Activated naive CD8-positive, alpha-beta T cell treated with anti-CD3 and anti-CD28 coated beads for 36 hours (primary cell): ENCODE measurements around the gene HK3. TPM values are rescaled to one million over a fixed set of nuclear protein-coding genes. Genes with fewer than 3 reads are reported as not detected.

Experiments used
- DNase-seq: peaks from one replicate; pipeline ENCODE4 v3.0.0; 2021
- H3K27ac Mint-ChIP-seq: one replicate; pipeline ENCODE4 v1.8.0; 2022; ENCODE audit warnings: mild to moderate bottlenecking, moderate library complexity, mixed read lengths
- H3K27me3 Mint-ChIP-seq: one replicate; pipeline ENCODE4 v1.8.0; 2022; ENCODE audit warnings: mild to moderate bottlenecking, mixed read lengths
- H3K36me3 Mint-ChIP-seq: one replicate; pipeline ENCODE4 v1.8.0; 2021; ENCODE audit warnings: mild to moderate bottlenecking, mixed read lengths
- H3K4me1 Mint-ChIP-seq: one replicate; pipeline ENCODE4 v1.8.0; 2021; ENCODE audit warnings: mixed read lengths
- H3K4me3 Mint-ChIP-seq: one replicate; pipeline ENCODE4 v1.8.0; 2022; ENCODE audit warnings: mild to moderate bottlenecking, moderate library complexity, mixed read lengths
- H3K9me3 Mint-ChIP-seq: one replicate; pipeline ENCODE4 v1.8.0; 2022; ENCODE audit warnings: mixed read lengths
- total RNA-seq, 2 experiments: library from RNA; stranded (reverse); gene quantifications; one replicate each; pipeline ENCODE4 v1.2.3, GENCODE V29; 2021

The HK3 gene
- total RNA-seq, 2 experiments from 2014 or later, result not detected

DNA sequence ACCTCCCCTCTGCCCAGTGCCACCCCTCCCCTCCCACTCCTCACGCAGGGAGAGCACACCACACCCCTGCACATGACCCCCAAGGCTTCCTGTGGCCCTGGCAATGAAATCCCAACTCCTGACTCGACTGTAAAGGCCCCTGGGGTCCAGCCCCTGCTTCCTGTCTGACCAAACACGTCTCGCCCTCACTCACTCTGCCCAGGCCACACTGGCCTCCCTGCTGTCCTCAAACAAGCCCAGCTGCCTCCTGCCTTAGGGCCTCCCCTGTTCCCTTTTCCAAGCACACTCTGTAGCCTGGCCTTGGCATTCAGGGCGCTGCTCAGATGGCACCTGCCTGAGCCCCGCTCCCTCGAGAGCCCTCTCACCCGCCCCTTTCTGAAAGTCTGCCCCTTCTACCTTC, 42.4 kb downstream of the HK3 start:
- no peak for DNase-seq
- Mint-ChIP-seq H3K36me3 (no peaks in the 10 kb centered on the region), H3K9me3 (no peaks in the 10 kb centered on the region), H3K27ac (no peak overlapping the region), H3K4me3 (no peak overlapping the region), H3K4me1 (no peaks in the 10 kb centered on the region), H3K27me3 (peaks cover 30% of the 10 kb centered on the region)

DNA sequence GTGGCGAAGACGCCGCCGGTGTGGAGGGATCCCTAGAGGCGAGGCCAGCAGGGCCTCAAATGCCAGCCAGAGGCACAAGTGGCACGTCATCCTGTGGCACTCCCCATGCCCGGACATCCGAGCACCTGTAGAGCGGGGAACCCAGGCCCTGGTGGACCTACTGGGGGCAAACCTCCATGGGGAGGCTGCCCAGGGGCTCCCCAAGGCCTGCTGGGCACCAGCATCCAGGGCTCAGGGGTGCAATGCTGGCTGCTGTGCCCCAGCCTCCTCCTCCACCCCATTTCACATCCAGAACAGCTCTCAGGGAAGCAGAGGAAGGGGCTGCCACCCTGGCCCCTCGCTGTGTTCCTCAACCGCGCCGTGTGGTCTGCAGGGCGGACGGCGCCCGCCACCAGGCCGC, 43.5 kb downstream of the HK3 start:
- no peak for DNase-seq
- H3K4me1 Mint-ChIP-seq, result no peaks in the 10 kb centered on the region
- no peaks in the 10 kb centered on the region for H3K36me3 Mint-ChIP-seq
- H3K9me3 Mint-ChIP-seq, result no peaks in the 10 kb centered on the region
- peaks cover 28% of the 10 kb centered on the region for H3K27me3 Mint-ChIP-seq
- H3K27ac Mint-ChIP-seq, result no peak overlapping the region
- no peak overlapping the region for H3K4me3 Mint-ChIP-seq

DNA sequence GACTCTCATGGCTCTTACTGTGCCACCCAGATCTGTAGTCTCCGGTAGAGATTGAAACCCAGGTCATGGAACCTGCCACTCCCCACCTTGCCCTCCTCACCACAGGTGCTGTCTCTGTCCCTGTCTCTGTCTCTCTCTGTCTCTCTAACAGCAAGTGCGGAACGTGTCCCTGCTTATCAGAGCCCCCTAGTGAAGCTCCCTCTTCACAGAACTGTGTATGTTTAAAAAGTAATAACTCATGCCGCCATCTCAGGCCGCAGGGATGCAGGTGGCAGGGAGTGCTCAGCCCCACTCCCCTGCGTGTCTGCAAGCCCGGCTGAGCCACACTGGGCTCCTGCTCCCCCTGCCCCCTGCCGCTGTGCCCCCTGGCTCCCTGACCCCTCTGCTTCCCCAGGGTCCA, 45.0 kb downstream of the HK3 start:
- Mint-ChIP-seq H3K27ac (no peak overlapping the region), H3K27me3 (peaks cover 29% of the 10 kb centered on the region), H3K9me3 (no peaks in the 10 kb centered on the region), H3K36me3 (no peaks in the 10 kb centered on the region), H3K4me1 (no peaks in the 10 kb centered on the region), H3K4me3 (no peak overlapping the region)
- DNase-seq, result no peak

DNA sequence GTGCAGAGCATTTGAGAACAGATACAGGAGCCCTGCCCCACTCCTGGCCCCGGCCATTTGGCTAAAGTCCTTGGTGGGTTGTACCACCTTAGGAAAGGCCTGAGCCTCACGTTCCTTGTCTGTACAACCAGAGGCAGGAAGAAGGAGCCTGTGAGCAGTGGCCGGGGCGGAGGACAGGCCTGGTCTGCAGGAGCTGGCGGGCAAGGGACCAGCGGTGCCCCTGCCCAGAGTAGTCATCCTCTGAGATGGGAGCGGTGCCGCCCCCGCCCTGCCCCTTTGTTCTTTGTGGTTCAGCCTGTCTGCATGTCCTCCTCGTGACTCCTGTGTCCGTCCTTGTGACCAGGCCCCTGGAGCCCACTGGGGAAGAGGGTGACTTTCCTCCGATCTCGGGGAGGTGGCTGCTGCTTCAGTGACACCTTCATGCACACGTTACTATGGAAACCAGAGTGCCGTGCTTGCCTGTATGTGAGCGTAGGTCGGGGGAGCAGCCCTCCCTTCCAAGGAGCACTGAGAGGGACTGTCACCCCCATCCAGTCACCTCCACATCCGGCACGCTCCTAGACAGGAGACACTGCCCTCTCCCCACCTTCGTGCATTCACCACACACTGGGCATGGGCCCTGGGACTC, 45.9 kb downstream of the HK3 start:
- no peak for DNase-seq
- Mint-ChIP-seq H3K4me1 (no peaks in the 10 kb centered on the region), H3K4me3 (no peak overlapping the region), H3K36me3 (no peaks in the 10 kb centered on the region), H3K27me3 (peaks cover 25% of the 10 kb centered on the region), H3K27ac (no peak overlapping the region), H3K9me3 (no peaks in the 10 kb centered on the region)

DNA sequence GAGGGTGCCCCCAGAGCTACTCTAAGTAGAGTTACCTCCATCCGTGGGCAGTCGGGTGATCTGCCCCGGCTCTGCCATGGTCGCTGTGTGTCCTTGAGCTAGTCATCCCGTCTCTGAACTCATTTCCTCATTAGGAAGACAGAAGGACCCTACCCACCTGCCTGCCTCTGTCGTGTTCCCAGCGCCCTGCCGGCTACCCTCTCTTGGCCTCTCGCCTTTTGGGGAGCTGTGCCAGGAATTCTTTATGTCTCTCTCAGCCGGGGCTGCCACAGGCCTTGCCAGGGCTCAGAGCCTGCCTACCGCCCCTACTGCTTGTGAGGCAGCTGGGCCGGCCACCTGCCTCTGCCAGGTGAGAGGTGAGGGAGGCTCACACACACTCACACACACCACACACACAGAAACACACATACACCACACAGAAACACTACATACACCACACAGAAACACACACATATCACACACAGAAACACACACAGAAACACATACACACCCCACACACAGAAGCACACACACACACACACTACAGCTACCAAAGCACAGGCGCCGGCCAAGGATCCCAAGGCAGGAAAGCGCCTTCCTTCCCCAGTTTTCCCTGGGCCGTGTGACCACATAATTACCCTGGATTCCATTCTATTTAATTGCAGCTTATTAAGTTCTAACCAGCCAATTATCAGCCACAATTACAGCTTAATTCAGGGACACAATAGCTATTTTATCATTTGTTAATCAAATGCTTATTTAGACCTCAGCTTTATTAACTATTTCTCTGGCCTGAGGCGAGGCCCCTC, 47.1 kb downstream of the HK3 start:
- Mint-ChIP-seq H3K4me3 (no peak overlapping the region), H3K9me3 (no peaks in the 10 kb centered on the region), H3K4me1 (no peaks in the 10 kb centered on the region), H3K27me3 (peaks cover 29% of the 10 kb centered on the region), H3K36me3 (no peaks in the 10 kb centered on the region), H3K27ac (no peak overlapping the region)
- no peak for DNase-seq

DNA sequence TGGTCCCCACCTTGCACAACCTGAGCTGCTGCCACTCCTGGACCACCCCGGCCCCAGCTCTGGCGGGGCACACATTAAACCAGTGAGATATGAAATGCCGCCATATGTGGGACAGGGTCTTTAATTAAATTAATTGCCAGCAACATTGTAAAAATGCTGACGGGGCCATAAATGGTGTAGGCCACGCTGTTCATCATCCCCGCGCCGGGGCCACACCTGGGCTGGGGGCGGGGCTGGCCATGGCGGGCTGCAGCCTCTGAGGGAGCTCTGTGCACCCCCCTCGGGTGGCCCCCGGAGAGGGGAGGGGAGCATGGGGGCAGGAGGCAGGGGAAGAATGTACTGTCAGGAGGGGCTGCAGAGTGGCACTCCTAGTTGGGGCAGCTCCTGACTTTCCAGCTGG, 47.8 kb downstream of the HK3 start:
- H3K4me3 Mint-ChIP-seq, result no peak overlapping the region
- no peak overlapping the region for H3K27ac Mint-ChIP-seq
- no peak for DNase-seq
- H3K36me3 Mint-ChIP-seq, result no peaks in the 10 kb centered on the region
- no peaks in the 10 kb centered on the region for H3K4me1 Mint-ChIP-seq
- H3K27me3 Mint-ChIP-seq, result peaks cover 27% of the 10 kb centered on the region
- H3K9me3 Mint-ChIP-seq, result no peaks in the 10 kb centered on the region

DNA sequence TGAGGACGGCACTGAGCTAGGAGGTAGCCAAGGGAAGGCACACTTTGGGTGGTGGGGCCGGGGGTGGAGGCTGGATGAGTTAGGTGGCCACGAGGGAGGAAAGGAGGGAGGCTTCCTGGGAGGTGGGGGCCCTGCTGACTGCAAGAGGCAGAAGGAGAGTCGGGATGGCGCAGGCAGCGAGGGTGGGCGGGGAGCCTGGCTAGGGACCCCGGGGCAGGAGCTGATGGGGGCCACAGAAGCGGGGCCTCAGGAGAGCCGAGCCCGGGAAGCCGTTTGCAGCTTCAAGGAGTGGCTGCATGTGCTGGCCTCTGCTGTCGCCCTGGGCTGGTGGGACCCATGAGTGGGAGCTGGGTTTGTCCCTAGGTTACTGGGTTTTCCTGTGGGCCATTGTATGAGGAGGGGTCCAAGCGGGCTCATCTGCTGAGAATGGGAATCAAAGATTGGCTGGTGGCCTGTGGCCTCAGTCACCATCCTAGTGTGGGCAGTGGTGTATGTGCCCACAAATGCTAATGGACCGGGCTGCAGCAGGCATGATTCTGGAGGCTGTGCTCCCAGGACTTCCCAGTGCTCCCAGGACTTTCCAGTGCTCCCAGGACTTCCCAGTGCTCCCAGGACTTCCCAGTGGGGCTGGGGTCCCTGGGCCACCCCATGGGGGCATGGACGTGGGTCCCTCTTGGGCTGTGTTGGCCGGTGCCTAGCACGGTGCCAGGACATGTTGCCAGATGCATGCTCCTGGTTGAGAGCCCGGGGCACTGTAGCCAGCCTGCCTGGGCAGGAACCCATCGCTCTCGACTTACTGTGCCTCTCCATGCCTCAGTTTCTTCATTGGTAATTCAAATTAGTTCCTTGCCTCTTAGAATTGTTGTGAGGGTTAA, 48.5 kb downstream of the HK3 start:
- Mint-ChIP-seq H3K36me3 (no peaks in the 10 kb centered on the region), H3K27ac (no peak overlapping the region), H3K4me1 (no peaks in the 10 kb centered on the region), H3K9me3 (no peaks in the 10 kb centered on the region), H3K4me3 (no peak overlapping the region), H3K27me3 (peaks cover 34% of the 10 kb centered on the region)
- DNase-seq, result no peak

DNA sequence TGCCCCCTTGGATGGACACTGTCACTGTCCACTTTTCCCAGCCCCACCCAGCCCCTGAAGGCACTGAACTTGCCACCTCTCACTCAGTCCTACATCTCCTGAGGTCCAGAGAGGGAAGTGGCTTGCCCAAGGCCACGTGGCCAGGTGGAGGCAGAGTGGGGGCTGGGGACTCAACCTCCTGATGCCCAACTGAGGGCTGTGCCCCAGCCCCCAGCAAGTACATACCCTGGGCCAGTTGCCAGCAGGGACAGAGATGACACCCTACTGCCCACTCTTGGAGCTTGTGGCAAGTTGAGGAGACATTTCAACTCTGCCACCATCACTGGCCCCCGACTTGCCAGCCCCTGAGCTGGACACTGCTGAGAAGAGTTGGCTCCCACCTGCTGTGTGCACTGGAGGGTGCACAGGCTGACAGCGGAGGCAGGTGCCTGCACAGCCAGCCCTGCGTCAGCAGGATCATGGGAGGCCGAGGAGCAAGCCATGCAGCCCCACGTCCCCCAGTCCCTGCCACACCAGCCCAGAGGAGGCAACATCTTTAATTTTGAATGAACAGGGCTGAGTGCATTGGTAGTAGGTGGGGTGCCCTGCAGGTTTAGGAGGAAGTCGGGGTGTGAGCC, 49.4 kb downstream of the HK3 start:
- no peak for DNase-seq
- H3K4me1 Mint-ChIP-seq, result peaks cover 3% of the 10 kb centered on the region
- H3K27ac Mint-ChIP-seq, result no peak overlapping the region
- H3K9me3 Mint-ChIP-seq, result no peaks in the 10 kb centered on the region
- no peaks in the 10 kb centered on the region for H3K36me3 Mint-ChIP-seq
- H3K4me3 Mint-ChIP-seq, result no peak overlapping the region
- H3K27me3 Mint-ChIP-seq, result peaks cover 41% of the 10 kb centered on the region

DNA sequence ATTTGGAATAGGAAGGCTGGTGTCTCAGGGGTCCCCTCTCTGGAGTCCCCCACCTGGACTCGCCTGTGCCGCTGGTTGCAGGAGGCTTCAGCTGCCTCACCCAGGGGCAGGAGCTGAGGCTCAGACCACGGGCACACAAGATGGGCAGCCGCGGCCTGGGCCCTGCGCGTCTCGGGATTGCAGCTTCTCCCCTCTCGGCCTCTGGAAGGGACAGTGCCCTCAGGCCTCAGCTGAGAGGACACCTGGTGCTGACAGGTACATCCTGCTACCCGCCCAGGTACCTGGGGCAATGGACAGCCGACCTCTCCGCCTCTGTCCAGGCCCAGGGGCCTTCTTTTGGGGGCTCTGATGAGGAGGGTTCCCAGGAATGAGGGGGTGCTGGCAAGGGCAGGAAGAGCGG, 50.5 kb downstream of the HK3 start:
- H3K4me3 Mint-ChIP-seq, result no peak overlapping the region
- no peaks in the 10 kb centered on the region for H3K36me3 Mint-ChIP-seq
- H3K4me1 Mint-ChIP-seq, result peaks cover 3% of the 10 kb centered on the region
- H3K27ac Mint-ChIP-seq, result no peak overlapping the region
- no peaks in the 10 kb centered on the region for H3K9me3 Mint-ChIP-seq
- H3K27me3 Mint-ChIP-seq, result peaks cover 38% of the 10 kb centered on the region
- DNase-seq, result no peak

DNA sequence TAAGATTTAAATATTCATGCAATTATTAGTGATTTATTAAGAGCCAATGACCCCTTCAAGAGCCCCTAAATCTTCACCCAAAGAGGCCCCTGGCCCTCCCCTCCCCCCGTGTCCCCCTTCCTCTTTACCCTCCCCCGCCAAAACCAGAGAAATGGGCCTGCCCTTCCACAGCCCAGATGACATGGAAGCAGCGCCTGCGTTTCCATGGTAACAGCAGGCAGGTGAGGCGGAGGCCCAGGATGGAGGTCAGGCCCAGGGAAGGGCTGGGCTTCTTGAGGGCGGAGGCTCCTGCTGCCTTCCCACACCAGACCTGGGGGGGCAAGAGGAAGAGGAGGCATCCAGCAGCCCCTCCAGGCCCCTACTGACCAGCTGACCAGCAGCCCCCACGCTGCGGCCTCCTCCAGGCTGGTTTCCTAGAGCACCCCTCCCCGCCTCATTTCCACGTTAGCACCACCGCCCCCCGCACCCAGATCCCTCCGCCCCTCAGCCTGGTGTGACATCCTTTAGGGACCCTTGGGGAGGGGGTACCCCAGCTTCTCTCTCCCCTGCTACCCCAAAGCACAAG, 51.3 kb downstream of the HK3 start:
- no peak for DNase-seq
- Mint-ChIP-seq H3K4me1 (peaks cover 3% of the 10 kb centered on the region), H3K9me3 (no peaks in the 10 kb centered on the region), H3K36me3 (no peaks in the 10 kb centered on the region), H3K4me3 (no peak overlapping the region), H3K27me3 (peaks cover 45% of the 10 kb centered on the region), H3K27ac (no peak overlapping the region)

DNA sequence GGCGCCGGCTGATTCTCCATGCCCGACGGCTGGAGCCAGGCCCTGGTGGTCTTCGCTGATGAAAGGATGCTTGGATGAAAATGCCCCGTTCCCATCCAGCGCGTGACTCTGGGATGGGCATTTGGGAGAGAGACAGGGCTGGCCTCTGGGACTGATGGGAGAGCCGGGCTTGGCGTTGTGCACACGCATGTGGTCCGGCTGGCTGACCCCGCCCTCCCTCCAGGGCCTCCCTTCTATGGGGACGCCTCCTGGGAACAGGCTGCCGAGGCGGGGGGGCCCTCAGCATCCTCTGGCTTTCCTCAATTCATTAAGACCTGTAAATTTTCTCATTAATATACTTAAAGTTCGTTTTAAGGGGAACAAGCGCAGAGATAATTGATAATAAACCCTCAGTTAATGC, 52.0 kb downstream of the HK3 start:
- Mint-ChIP-seq H3K9me3 (no peaks in the 10 kb centered on the region), H3K27me3 (peaks cover 45% of the 10 kb centered on the region), H3K36me3 (no peaks in the 10 kb centered on the region), H3K4me3 (no peak overlapping the region), H3K4me1 (peaks cover 3% of the 10 kb centered on the region), H3K27ac (no peak overlapping the region)
- DNase-seq, result no peak

DNA sequence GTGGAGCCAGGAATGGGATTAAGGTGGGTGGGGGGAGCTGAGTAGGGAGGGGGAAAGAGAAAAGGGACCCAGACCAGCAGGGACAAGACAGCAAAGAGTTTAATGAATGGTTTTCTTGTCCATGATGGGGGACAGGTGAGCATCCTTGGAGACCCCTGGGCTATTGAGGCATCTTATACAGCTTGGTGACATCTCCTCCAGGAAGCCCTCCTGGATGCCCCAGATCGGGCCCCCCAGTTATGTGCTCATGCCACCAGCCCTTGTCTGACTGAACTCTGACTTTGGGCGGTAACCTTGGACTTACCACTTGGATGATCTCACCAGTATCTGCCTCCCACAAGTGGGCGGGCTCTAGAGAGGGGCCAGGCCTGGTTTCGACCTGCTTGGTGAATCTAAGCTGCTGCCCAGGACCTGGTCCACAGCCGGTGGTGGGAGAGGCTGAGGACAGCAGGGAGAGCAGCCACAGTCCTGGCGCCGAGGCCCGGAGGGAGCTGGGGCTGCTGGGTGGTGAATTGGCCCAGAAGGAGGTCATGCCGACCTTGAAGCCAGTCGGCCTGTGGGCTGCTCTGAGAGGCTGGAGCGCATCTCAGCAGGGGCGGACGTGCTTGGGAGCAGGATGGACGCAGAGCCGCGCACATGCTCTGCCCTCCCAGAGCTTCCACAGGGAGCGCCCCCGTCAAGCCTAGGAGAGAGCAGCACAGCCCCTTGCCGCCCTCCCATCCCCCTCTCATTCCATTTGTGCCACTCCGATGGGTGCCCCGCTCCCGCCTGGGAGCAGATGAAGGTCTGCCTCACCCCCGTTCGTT, 52.6 kb downstream of the HK3 start:
- Mint-ChIP-seq H3K4me1 (peaks cover 3% of the 10 kb centered on the region), H3K27me3 (peaks cover 51% of the 10 kb centered on the region), H3K36me3 (no peaks in the 10 kb centered on the region), H3K27ac (no peak overlapping the region), H3K4me3 (no peak overlapping the region), H3K9me3 (no peaks in the 10 kb centered on the region)
- no peak for DNase-seq

DNA sequence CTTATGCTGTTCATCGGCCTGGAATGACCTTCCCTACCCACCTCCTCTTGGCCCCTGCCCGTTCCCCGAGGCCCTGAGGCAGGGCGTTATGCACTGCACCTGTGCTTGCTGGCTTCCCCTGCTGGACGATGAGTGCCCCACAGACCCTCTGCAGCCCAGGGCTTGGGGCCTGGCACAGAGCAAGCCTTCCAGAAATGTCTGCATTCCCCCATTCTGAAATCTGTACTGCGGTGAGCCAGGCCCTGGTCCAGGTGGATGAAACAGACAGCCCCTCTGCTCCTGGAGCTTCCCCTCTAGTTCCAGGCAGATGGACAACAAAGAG, 53.8 kb downstream of the HK3 start:
- no peak for DNase-seq
- H3K27ac Mint-ChIP-seq, result no peak overlapping the region
- no peaks in the 10 kb centered on the region for H3K36me3 Mint-ChIP-seq
- H3K9me3 Mint-ChIP-seq, result no peaks in the 10 kb centered on the region
- H3K4me3 Mint-ChIP-seq, result no peak overlapping the region
- H3K27me3 Mint-ChIP-seq, result peaks cover 51% of the 10 kb centered on the region
- H3K4me1 Mint-ChIP-seq, result peaks cover 3% of the 10 kb centered on the region

DNA sequence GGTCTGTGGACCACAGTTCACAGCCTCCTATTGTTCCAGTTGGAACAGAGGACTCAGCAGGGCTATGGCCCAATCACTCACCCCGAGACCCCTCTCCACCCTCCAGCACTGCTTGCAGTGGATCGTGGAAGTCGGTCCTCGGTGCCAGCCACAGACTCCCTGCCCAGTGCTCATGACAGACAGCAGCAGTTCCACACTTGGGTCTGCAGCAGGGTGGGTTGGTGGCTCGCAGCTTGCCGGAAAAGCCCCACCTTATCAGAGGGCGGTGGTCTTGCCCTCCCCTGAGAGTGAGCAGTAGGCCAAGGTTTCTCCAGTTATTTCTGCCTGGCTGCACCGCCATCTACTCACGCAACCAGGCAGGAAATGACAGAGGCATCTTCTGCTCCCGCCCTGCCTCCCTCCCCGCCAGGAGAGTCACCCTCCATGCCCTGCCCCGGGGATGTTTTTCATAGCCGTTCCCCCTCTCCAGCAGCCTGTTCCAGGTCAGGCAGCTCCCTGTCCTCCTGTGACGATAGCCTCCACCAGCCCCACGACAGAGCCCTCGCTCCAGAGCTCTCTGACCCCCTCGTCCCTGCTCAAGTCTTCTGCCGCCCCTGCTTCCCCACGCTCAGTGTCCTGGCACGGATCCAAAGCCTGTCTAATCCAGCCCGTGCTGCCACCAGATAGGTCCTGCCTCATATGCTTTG, 54.3 kb downstream of the HK3 start:
- DNase-seq, result no peak
- no peak overlapping the region for H3K27ac Mint-ChIP-seq
- no peaks in the 10 kb centered on the region for H3K9me3 Mint-ChIP-seq
- H3K36me3 Mint-ChIP-seq, result no peaks in the 10 kb centered on the region
- H3K27me3 Mint-ChIP-seq, result peaks cover 51% of the 10 kb centered on the region
- no peak overlapping the region for H3K4me3 Mint-ChIP-seq
- H3K4me1 Mint-ChIP-seq, result peaks cover 3% of the 10 kb centered on the region
